Keratinocyte (primary cell): ENCODE data around the gene ONECUT1. TPM values are rescaled to one million over a fixed set of nuclear protein-coding genes. Genes with fewer than 3 reads are reported as not detected.

Experiments
- DNase-seq: peaks from one replicate; pipeline ENCODE4 v3.0.0-alpha.2; 2011; ENCODE audit warnings: low read depth, missing footprints, low spot score
- FAIRE-seq: peaks from 2 replicates; lab custom pipeline; 2011; peaks lifted over from hg19 to GRCh38; lab: Jason Lieb, UNC
- H2AFZ ChIP-seq: 2 replicates; pipeline ENCODE4 v1.6.0; 2012; ENCODE audit warnings: low read length, control low read depth, inconsistent platforms; ENCODE audit not compliant: control insufficient read depth
- H3K27ac ChIP-seq: 2 replicates; pipeline ENCODE4 v1.5.1; 2011; ENCODE audit warnings: low read length; ENCODE audit not compliant: control insufficient read depth, insufficient read depth
- H3K27me3 ChIP-seq: 3 replicates; pipeline ENCODE4 v1.6.0; 2011; ENCODE audit warnings: low read length; ENCODE audit not compliant: control insufficient read depth, insufficient read depth; ENCODE audit errors: extremely low read depth
- H3K36me3 ChIP-seq, 2 experiments: 2 replicates in 1 of 2; 3 replicates in 1 of 2; pipeline ENCODE4 v1.5.1; 2011; ENCODE audit warnings: low read length in 2 of 2, mild to moderate bottlenecking in 1 of 2; ENCODE audit not compliant: control insufficient read depth in 2 of 2, insufficient read depth in 2 of 2; ENCODE audit errors: extremely low read depth in 1 of 2
- H3K4me1 ChIP-seq: 3 replicates; pipeline ENCODE4 v1.5.1; 2011; ENCODE audit warnings: low read length; ENCODE audit not compliant: control insufficient read depth, insufficient read depth; ENCODE audit errors: extremely low read depth
- H3K4me2 ChIP-seq: 3 replicates; pipeline ENCODE4 v1.6.0; 2011; ENCODE audit warnings: low read depth, low read length; ENCODE audit not compliant: control insufficient read depth, insufficient read depth; ENCODE audit errors: extremely low read depth
- H3K4me3 ChIP-seq, 3 experiments: fragments of 200-600 bp in 1 of 3; sonication (generic) in 1 of 3; 2 replicates in 2 of 3; 3 replicates in 1 of 3; pipeline ENCODE4 v1.5.1; 2011 to 2016; ENCODE audit warnings: low read length in 3 of 3, mild to moderate bottlenecking in 3 of 3, control low read depth in 2 of 3, inconsistent platforms in 1 of 3, low read depth in 1 of 3, mixed read lengths in 1 of 3, mixed run types in 1 of 3, moderate library complexity in 1 of 3; ENCODE audit not compliant: control insufficient read depth in 2 of 3, insufficient read depth in 2 of 3; ENCODE audit errors: extremely low read depth in 1 of 3
- H3K79me2 ChIP-seq: 2 replicates; pipeline ENCODE4 v1.6.0; 2012; ENCODE audit warnings: low read length; ENCODE audit not compliant: control insufficient read depth, insufficient read depth
- H3K9ac ChIP-seq: 3 replicates; pipeline ENCODE4 v1.6.0; 2011; ENCODE audit warnings: low read length; ENCODE audit not compliant: control insufficient read depth, insufficient read depth; ENCODE audit errors: extremely low read depth
- H3K9me1 ChIP-seq: 3 replicates; pipeline ENCODE4 v1.6.0; 2011; ENCODE audit warnings: low read length; ENCODE audit not compliant: control insufficient read depth, insufficient read depth; ENCODE audit errors: extremely low read depth
- H3K9me3 ChIP-seq: 2 replicates; pipeline ENCODE4 v1.5.1; 2012; ENCODE audit warnings: low read depth, low read length; ENCODE audit not compliant: control insufficient read depth
- H4K20me1 ChIP-seq: 3 replicates; pipeline ENCODE4 v1.6.0; 2011; ENCODE audit warnings: low read length; ENCODE audit not compliant: control insufficient read depth, insufficient read depth; ENCODE audit errors: extremely low read depth
- EZH2 ChIP-seq: IDR thresholded peaks from one replicate; pipeline ENCODE4 v1.6.1; 2012; ENCODE audit warnings: inconsistent platforms, mild to moderate bottlenecking, low read length, moderate library complexity
- dilution Hi-C: fragments of 300-500 bp; cut with MboI; formaldehyde crosslinking; loops from one replicate; pipeline ENCODE4 v1.7.0; 2020; ENCODE audit warnings: low sequenced_read_pairs; ENCODE audit not compliant: extremely low pct_ligation_motif_present
- polyA plus RNA-seq, 5 experiments: library from polyadenylated mRNA; depleted of rRNA in 3 of 5; stranded (reverse) in 3 of 5; stranded (forward) in 1 of 5; unstranded in 1 of 5; fragments of >200 nt; gene quantifications; 1 replicate in 1 of 5; 2 replicates in 3 of 5; 3 replicates in 1 of 5; pipeline versions ENCODE4 v1.2.1 to v1.2.3, GENCODE V29; 2011 to 2012; ENCODE audit warnings: missing spikeins in 2 of 5, low read depth in 1 of 5, low replicate concordance in 1 of 5
- TF ChIP-seq, protein P1 (sequence below), 3 experiments: IDR thresholded peaks in 1 of 3; conservative IDR thresholded peaks in 1 of 3; optimal IDR thresholded peaks in 1 of 3; 2 replicates in 2 of 3; 3 replicates in 1 of 3; pipeline versions ENCODE3 to v1.5.1; 2011; ENCODE audit warnings: low read length in 3 of 3, mild to moderate bottlenecking in 3 of 3, moderate library complexity in 2 of 3, control low read depth in 1 of 3, inconsistent platforms in 1 of 3; ENCODE audit not compliant: insufficient read depth in 2 of 3; ENCODE audit errors: extremely low read depth in 1 of 3

The ONECUT1 gene
- polyA plus RNA-seq, 1 donor (not counting 4 experiments of a cell fraction or from before 2014, with no cell fraction given) = not detected

DNA sequence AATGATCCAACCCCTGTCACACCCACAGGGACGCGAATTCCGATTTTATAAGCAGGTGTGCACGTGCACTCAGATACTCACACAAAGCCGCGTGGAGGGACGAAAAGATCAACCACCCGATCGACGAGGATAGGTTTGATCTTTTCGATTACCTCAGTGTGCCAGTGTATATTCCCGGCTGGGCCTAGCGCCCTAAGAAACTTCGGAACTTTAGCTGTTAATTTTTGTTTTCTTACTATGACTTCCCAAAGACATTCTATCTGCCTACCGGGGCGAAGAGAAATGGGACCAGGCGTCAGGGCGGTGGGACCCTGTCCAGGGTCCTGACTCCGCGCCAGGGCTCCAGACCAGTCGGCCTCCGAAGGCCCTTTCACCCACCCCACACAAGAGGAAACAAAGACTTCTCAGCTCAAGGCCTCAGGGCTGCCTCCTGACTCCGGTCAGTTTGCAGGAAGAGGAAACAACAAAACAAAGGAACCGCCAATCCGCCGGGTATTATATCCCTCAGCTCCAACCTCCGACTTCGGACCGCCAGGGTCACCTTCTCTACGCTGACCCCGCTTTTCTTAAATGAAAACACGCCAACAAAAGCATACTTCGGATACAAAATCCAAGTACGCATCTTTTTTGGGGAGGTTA, 6.8 kb downstream of the ONECUT1 start:
- Histone ChIP-seq H3K9me3 (no peaks in the 10 kb centered on the region), H3K9me1 (no peaks in the 10 kb centered on the region), H3K27ac (no peak overlapping the region), H4K20me1 (peaks cover 7% of the 10 kb centered on the region), H3K4me3 (no peak overlapping the region), H2AFZ (no peak overlapping the region), H3K4me1 (no peaks in the 10 kb centered on the region), H3K79me2 (no peaks in the 10 kb centered on the region), H3K4me2 (no peak overlapping the region), H3K36me3 (no peaks in the 10 kb centered on the region), H3K27me3 (peaks cover 75% of the 10 kb centered on the region), H3K9ac (no peak overlapping the region)
- DNase-seq (no peak), FAIRE-seq (no peak)
- TF ChIP-seq, protein P1, sequence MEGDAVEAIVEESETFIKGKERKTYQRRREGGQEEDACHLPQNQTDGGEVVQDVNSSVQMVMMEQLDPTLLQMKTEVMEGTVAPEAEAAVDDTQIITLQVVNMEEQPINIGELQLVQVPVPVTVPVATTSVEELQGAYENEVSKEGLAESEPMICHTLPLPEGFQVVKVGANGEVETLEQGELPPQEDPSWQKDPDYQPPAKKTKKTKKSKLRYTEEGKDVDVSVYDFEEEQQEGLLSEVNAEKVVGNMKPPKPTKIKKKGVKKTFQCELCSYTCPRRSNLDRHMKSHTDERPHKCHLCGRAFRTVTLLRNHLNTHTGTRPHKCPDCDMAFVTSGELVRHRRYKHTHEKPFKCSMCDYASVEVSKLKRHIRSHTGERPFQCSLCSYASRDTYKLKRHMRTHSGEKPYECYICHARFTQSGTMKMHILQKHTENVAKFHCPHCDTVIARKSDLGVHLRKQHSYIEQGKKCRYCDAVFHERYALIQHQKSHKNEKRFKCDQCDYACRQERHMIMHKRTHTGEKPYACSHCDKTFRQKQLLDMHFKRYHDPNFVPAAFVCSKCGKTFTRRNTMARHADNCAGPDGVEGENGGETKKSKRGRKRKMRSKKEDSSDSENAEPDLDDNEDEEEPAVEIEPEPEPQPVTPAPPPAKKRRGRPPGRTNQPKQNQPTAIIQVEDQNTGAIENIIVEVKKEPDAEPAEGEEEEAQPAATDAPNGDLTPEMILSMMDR (optimal IDR thresholded peaks at IDR 0.05 in 1 of 3, IDR thresholded peaks at IDR 0.05 in 1 of 3, conservative IDR thresholded peaks at IDR 0.05 in 1 of 3; ENCODE audit: extremely low read depth in 1 of 3, insufficient read depth in 2 of 3, low read length in 3 of 3) = no peak
- TF ChIP-seq EZH2 = peak; percentile 45
- dilution Hi-C loops = loop anchor here (25.0 kb wide), 1 partner anchor 404 kb away; no protein-coding TSS in a partner anchor

DNA sequence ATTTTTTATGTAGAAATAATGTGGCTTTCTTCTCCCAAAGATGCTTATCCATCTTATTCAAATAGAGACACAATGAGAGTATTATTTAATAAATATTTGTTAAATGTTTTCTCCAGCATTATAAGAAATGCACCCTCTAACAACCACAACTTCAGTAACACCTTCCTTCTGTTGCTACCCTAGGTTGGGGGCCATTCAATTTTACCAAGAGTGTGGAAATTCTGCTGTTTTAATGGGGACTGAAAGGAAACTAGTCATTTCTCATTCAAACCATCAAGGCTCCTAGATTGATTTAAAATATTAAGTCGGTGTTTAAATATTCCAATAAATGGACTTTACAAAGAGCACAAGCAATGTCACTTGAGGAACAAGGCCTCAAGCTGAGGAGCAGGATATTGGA, 7.6 kb downstream of the ONECUT1 start:
- no peaks in the 10 kb centered on the region for H3K9me3 ChIP-seq
- no peaks in the 10 kb centered on the region for H3K79me2 ChIP-seq
- no peak for TF ChIP-seq EZH2
- TF ChIP-seq, protein P1 (optimal IDR thresholded peaks at IDR 0.05 in 1 of 3, IDR thresholded peaks at IDR 0.05 in 1 of 3, conservative IDR thresholded peaks at IDR 0.05 in 1 of 3; ENCODE audit: extremely low read depth in 1 of 3, insufficient read depth in 2 of 3, low read length in 3 of 3) = no peak
- H3K27ac ChIP-seq = no peak overlapping the region
- peaks cover 67% of the 10 kb centered on the region for H3K27me3 ChIP-seq
- H3K9ac ChIP-seq = no peak overlapping the region
- no peaks in the 10 kb centered on the region for H3K9me1 ChIP-seq
- H3K36me3 ChIP-seq = no peaks in the 10 kb centered on the region
- peaks cover 7% of the 10 kb centered on the region for H4K20me1 ChIP-seq
- DNase-seq (no peak), FAIRE-seq (no peak)
- H2AFZ ChIP-seq = no peak overlapping the region
- no peaks in the 10 kb centered on the region for H3K4me1 ChIP-seq
- dilution Hi-C loops = loop anchor here (25.0 kb wide), 1 partner anchor 405 kb away; no protein-coding TSS in a partner anchor
- no peak overlapping the region for H3K4me2 ChIP-seq
- no peak overlapping the region for H3K4me3 ChIP-seq
